ENCODE data around the gene TMPRSS9. TPM values are rescaled to one million over a fixed set of nuclear protein-coding genes. Genes with fewer than 3 reads are reported as not detected.

Gene TMPRSS9
- total RNA-seq, 2 experiments from 2014 or later: 0.22 TPM; not detected in 1

- Mint-ChIP-seq H3K36me3 (no peaks in the 10 kb centered on the region), H3K4me3 (no peak overlapping the region), H3K27me3 (no peaks in the 10 kb centered on the region), H3K4me1 (no peaks in the 10 kb centered on the region), H3K9me3 (peaks cover 5% of the 10 kb centered on the region), H3K27ac (no peak overlapping the region)
- POLR2A ChIA-PET: no interaction called here
- ATAC-seq (ENCODE audit: low read depth): no peak
- DNase-seq: no peak
Observed at GRCh38 chr19:2353159-2353886, 6.7 kb upstream of the TMPRSS9 start.

- POLR2A ChIA-PET: no interaction called here
Observed at GRCh38 chr19:2353887-2354592, 6.0 kb upstream of the TMPRSS9 start.

GRCh38 chr19:2354670-2355069 lies 5.4 kb upstream of the TMPRSS9 start:
- Mint-ChIP-seq H3K27ac (no peak overlapping the region), H3K9me3 (peaks cover 5% of the 10 kb centered on the region), H3K4me3 (no peak overlapping the region), H3K27me3 (peaks cover 8% of the 10 kb centered on the region), H3K36me3 (no peaks in the 10 kb centered on the region), H3K4me1 (no peaks in the 10 kb centered on the region)
- DNase-seq (no peak), ATAC-seq (ENCODE audit: low read depth) (no peak)
- POLR2A ChIA-PET: no interaction called here

More at GRCh38 chr19:2353887-2354592, 6.0 kb upstream of the TMPRSS9 start:
- Mint-ChIP-seq H3K4me3 (no peak overlapping the region), H3K9me3 (peaks cover 5% of the 10 kb centered on the region), H3K36me3 (no peaks in the 10 kb centered on the region), H3K4me1 (no peaks in the 10 kb centered on the region), H3K27ac (no peak overlapping the region), H3K27me3 (peaks cover 6% of the 10 kb centered on the region)
- DNase-seq (no peak), ATAC-seq (ENCODE audit: low read depth) (no peak)

- no peak overlapping the region for H3K4me3 Mint-ChIP-seq
- peaks cover 9% of the 10 kb centered on the region for H3K27me3 Mint-ChIP-seq
- H3K27ac Mint-ChIP-seq: no peak overlapping the region
- DNase-seq (no peak), ATAC-seq (ENCODE audit: low read depth) (no peak)
- no peaks in the 10 kb centered on the region for H3K4me1 Mint-ChIP-seq
- H3K9me3 Mint-ChIP-seq: peaks cover 5% of the 10 kb centered on the region
- no peaks in the 10 kb centered on the region for H3K36me3 Mint-ChIP-seq
- POLR2A ChIA-PET: interaction anchor here (0.7 kb wide), 1 partner anchor 1729 kb away, joined by 3 read pairs; no protein-coding TSS in a partner anchor
Observed at GRCh38 chr19:2355168-2356035, 4.7 kb upstream of the TMPRSS9 start.

- H3K4me1 Mint-ChIP-seq: no peaks in the 10 kb centered on the region
- POLR2A ChIA-PET: interaction anchor here (0.7 kb wide), 1 partner anchor 1729 kb away, joined by 3 read pairs; no protein-coding TSS in a partner anchor
- H3K27ac Mint-ChIP-seq: no peak overlapping the region
- DNase-seq (no peak), ATAC-seq (ENCODE audit: low read depth) (no peak)
- H3K36me3 Mint-ChIP-seq: no peaks in the 10 kb centered on the region
- peaks cover 5% of the 10 kb centered on the region for H3K9me3 Mint-ChIP-seq
- peaks cover 13% of the 10 kb centered on the region for H3K27me3 Mint-ChIP-seq
- H3K4me3 Mint-ChIP-seq: no peak overlapping the region
Observed at GRCh38 chr19:2356036-2356646, 3.9 kb upstream of the TMPRSS9 start.

- DNase-seq (no peak), ATAC-seq (ENCODE audit: low read depth) (no peak)
- H3K27me3 Mint-ChIP-seq: peaks cover 13% of the 10 kb centered on the region
- no peak overlapping the region for H3K27ac Mint-ChIP-seq
- H3K36me3 Mint-ChIP-seq: no peaks in the 10 kb centered on the region
- H3K4me1 Mint-ChIP-seq: no peaks in the 10 kb centered on the region
- peaks cover 5% of the 10 kb centered on the region for H3K9me3 Mint-ChIP-seq
- POLR2A ChIA-PET: no interaction called here
- H3K4me3 Mint-ChIP-seq: no peak overlapping the region
Observed at GRCh38 chr19:2357279-2358206, 2.5 kb upstream of the TMPRSS9 start.

- POLR2A ChIA-PET: no interaction called here
- no peaks in the 10 kb centered on the region for H3K4me1 Mint-ChIP-seq
- H3K36me3 Mint-ChIP-seq: no peaks in the 10 kb centered on the region
- no peak overlapping the region for H3K27ac Mint-ChIP-seq
- H3K4me3 Mint-ChIP-seq: no peak overlapping the region
- H3K9me3 Mint-ChIP-seq: peaks cover 5% of the 10 kb centered on the region
- DNase-seq (no peak), ATAC-seq (ENCODE audit: low read depth) (no peak)
- H3K27me3 Mint-ChIP-seq: peaks cover 13% of the 10 kb centered on the region
Observed at GRCh38 chr19:2358548-2359173, 1.4 kb upstream of the TMPRSS9 start.

GRCh38 chr19:2360833-2361232 lies 768 bp downstream of the TMPRSS9 start:
- Mint-ChIP-seq H3K4me3 (no peak overlapping the region), H3K27ac (no peak overlapping the region), H3K4me1 (peaks cover 4% of the 10 kb centered on the region), H3K9me3 (peaks cover 5% of the 10 kb centered on the region), H3K27me3 (peaks cover 13% of the 10 kb centered on the region), H3K36me3 (no peaks in the 10 kb centered on the region)
- no peak for ATAC-seq (ENCODE audit: low read depth)
- DNase-seq: no peak
- POLR2A ChIA-PET: no interaction called here

GRCh38 chr19:2361246-2362045 lies 1.4 kb downstream of the TMPRSS9 start:
- Mint-ChIP-seq H3K27me3 (peaks cover 13% of the 10 kb centered on the region), H3K4me1 (peaks cover 4% of the 10 kb centered on the region), H3K36me3 (no peaks in the 10 kb centered on the region), H3K9me3 (peaks cover 5% of the 10 kb centered on the region), H3K4me3 (no peak overlapping the region), H3K27ac (no peak overlapping the region)
- no peak for ATAC-seq (ENCODE audit: low read depth)
- DNase-seq: no peak
- POLR2A ChIA-PET: no interaction called here

- H3K27me3 Mint-ChIP-seq: peaks cover 13% of the 10 kb centered on the region
- H3K4me3 Mint-ChIP-seq: no peak overlapping the region
- peaks cover 3% of the 10 kb centered on the region for H3K9me3 Mint-ChIP-seq
- H3K4me1 Mint-ChIP-seq: peaks cover 4% of the 10 kb centered on the region
- DNase-seq: no peak
- H3K36me3 Mint-ChIP-seq: no peaks in the 10 kb centered on the region
- ATAC-seq (ENCODE audit: low read depth): no peak
- POLR2A ChIA-PET: no interaction called here
- H3K27ac Mint-ChIP-seq: no peak overlapping the region
Observed at GRCh38 chr19:2362046-2362969, 2.2 kb downstream of the TMPRSS9 start.

GRCh38 chr19:2362970-2363300 lies 2.9 kb downstream of the TMPRSS9 start:
- no peak for DNase-seq
- peaks cover 14% of the 10 kb centered on the region for H3K27me3 Mint-ChIP-seq
- H3K4me3 Mint-ChIP-seq: no peak overlapping the region
- no peak overlapping the region for H3K27ac Mint-ChIP-seq
- no peaks in the 10 kb centered on the region for H3K36me3 Mint-ChIP-seq
- ATAC-seq (ENCODE audit: low read depth): no peak
- peaks cover 4% of the 10 kb centered on the region for H3K4me1 Mint-ChIP-seq
- POLR2A ChIA-PET: no interaction called here
- H3K9me3 Mint-ChIP-seq: peaks cover 1% of the 10 kb centered on the region

All from activated naive CD8-positive, alpha-beta T cell treated with anti-CD3 and anti-CD28 coated beads, Interleukin-2, amount 10 ng/mL, durations not matched to agents 7 days and 5 days (primary cell).